ENCODE data around the gene NDUFS1.
"Not testable (repeated sequence)": the region's sequence is repeated elsewhere in the genome, so short reads cannot be mapped to it uniquely, and the experiment has no call there.

NDUFS1 gene

DNA sequence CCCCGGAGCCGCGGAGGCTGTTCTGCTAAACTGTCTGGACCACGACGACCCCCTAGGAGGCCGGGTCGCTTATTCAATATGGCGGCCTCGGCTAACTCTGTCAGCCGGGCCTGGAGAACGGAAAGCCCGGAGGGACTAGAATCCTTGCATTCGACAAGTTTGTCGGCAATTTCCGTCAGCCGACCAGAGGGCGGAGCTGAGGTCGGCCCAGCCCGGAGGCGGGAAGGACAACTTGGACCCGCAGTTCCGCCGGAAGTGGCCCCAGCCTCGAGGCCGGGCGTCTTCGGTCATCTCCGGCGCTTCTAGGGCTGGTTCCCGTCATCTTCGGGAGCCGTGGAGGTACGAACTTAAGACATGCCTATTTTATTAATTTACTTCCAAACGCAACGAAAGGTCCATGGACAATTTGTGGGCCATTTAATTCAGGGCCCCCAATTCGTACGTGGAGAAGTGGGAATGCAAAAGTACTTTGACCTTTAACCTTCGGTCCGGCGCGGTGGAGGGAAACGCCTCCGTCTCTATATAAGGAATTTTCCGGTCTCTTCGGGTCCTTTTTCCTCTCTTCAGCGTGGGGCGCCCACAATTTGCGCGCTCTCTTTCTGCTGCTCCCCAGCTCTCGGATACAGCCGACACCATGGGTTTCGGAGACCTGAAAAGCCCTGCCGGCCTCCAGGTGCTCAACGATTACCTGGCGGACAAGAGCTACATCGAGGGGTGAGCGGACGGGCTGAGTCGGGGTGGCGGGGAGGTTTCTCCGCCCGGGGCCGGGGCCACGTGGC lies at the start of gene NDUFS1, which contains the start of gene EEF1B2:
TSS of gene NDUFS1 (minus strand) at position 99 of the 779 bp plus-strand sequence. CDS start 5,766 bp downstream, outside the sequence.
TSS of gene EEF1B2 (plus strand) at position 550 of the 779 bp plus-strand sequence. CDS start at position 635, 85 bp downstream.
- Histone ChIP-seq H3K4me3 (ENCODE audit: low read depth, low read length) (peak within 1 kb of the TSS; percentile 91), H3K9me3 (ENCODE audit: severe bottlenecking) (no peaks in the 10 kb centered on the region), H3K27ac (peak within 1 kb of the TSS; percentile 94), H3K36me3 (peaks cover 62% of the 10 kb centered on the region), H3K27me3 (ENCODE audit: insufficient read depth, low read depth, severe bottlenecking) (no peaks in the 10 kb centered on the region)
- peak; percentile 97 for DNase-seq
- TF ChIP-seq, protein P1, sequence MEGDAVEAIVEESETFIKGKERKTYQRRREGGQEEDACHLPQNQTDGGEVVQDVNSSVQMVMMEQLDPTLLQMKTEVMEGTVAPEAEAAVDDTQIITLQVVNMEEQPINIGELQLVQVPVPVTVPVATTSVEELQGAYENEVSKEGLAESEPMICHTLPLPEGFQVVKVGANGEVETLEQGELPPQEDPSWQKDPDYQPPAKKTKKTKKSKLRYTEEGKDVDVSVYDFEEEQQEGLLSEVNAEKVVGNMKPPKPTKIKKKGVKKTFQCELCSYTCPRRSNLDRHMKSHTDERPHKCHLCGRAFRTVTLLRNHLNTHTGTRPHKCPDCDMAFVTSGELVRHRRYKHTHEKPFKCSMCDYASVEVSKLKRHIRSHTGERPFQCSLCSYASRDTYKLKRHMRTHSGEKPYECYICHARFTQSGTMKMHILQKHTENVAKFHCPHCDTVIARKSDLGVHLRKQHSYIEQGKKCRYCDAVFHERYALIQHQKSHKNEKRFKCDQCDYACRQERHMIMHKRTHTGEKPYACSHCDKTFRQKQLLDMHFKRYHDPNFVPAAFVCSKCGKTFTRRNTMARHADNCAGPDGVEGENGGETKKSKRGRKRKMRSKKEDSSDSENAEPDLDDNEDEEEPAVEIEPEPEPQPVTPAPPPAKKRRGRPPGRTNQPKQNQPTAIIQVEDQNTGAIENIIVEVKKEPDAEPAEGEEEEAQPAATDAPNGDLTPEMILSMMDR (IDR thresholded peaks at IDR 0.05; ENCODE audit: low read depth, low read length), result no peak

DNA sequence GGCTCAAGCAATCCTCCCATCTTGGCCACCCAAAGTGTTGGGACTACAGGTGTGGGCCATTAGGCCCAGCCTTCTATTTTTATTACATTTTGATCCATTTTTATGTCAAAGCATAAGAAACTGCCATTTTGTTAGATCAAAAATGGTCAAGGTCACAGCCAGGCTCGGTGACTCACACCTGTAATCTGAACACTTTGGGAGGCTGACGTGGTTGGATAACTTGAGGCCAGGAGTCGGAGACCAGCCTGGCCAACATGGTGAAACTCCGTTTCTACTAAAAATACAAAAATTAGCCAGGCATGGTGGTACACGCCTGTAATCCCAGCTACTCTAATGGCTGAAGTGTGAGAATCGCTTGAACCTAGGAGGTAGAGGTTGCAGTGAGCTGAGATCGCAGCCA lies 49.7 kb upstream of the NDUFS1 start:
- DNase-seq, result no peak
- no peaks in the 10 kb centered on the region for H3K9me3 ChIP-seq (ENCODE audit: severe bottlenecking)
- no peaks in the 10 kb centered on the region for H3K27me3 ChIP-seq (ENCODE audit: insufficient read depth, low read depth, severe bottlenecking)
- H3K36me3 ChIP-seq, result no peaks in the 10 kb centered on the region
- H3K4me3 ChIP-seq (ENCODE audit: low read depth, low read length), result no peak overlapping the region
- TF ChIP-seq, protein P1 (IDR thresholded peaks at IDR 0.05; ENCODE audit: low read depth, low read length), result no peak
- no peak overlapping the region for H3K27ac ChIP-seq

DNA sequence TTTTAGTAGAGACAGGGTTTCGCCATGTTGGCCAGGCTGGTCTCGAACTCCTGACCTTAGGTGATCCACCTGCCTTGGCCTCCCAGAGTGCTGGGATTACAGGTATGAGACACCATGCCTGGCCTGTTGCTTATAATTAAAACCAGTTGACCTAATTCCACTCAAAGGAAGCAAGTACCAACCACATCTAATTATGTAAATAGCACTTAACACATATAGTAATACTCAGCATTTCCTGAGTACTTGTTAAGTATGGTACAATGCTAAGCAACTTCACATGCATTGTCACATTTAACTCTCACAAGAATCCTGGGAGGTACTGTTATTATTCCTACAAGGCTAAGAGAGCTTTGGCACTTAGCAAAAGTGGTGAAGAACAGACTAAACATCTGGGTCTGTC lies 48.1 kb upstream of the NDUFS1 start:
- not testable (repeated sequence) for DNase-seq; H3K27me3 ChIP-seq (ENCODE audit: insufficient read depth, low read depth, severe bottlenecking); H3K36me3 ChIP-seq; H3K27ac ChIP-seq; H3K4me3 ChIP-seq (ENCODE audit: low read depth, low read length); H3K9me3 ChIP-seq (ENCODE audit: severe bottlenecking)

DNA sequence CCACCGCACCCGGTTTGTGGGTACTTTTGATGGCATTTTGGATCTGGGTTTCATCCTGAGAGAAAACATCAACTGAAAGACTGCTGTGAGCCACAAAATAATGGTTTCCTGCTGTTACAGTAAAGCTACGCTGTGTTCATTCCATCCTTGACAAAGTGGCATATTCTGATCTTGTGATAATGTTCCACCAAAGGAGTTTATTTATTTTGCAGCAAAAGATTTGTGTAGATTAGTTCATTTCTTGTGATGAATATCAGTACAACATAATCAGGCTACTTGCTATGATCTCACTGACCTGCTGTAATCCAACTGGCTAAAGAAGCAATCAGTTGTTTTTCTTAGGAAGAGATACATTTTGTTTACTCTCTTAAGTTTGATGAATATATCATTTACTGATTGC lies 45.5 kb upstream of the NDUFS1 start:
- TF ChIP-seq, protein P1 (IDR thresholded peaks at IDR 0.05; ENCODE audit: low read depth, low read length), result no peak
- no peak overlapping the region for H3K4me3 ChIP-seq (ENCODE audit: low read depth, low read length)

DNA sequence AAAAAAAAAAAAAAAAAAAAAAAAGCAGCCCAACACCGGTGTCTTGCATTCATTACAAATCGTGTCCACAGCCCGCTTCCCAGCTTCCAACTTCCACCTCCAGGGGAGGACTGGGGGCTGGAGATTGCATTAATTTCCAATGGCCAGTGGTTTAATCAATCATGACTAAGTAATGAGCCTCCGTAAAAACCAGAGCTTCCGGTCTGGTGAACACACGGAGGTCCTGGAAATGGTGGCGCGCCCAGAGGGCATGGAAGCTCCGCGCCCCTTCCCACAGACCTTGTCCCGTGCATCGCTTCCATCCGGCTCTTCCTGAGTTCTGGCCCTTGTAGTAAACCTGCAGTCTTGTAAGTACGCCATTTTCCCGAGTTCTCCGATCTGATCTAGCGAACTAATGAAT lies 44.1 kb upstream of the NDUFS1 start:
- Histone ChIP-seq H3K9me3 (ENCODE audit: severe bottlenecking) (no peaks in the 10 kb centered on the region), H3K4me3 (ENCODE audit: low read depth, low read length) (no peak overlapping the region), H3K36me3 (no peaks in the 10 kb centered on the region), H3K27ac (no peak overlapping the region), H3K27me3 (ENCODE audit: insufficient read depth, low read depth, severe bottlenecking) (no peaks in the 10 kb centered on the region)
- no peak for DNase-seq
- TF ChIP-seq, protein P1 (IDR thresholded peaks at IDR 0.05; ENCODE audit: low read depth, low read length), result no peak

More for the DNA sequence above, 45.5 kb upstream of the NDUFS1 start:
- Histone ChIP-seq H3K9me3 (ENCODE audit: severe bottlenecking) (no peaks in the 10 kb centered on the region), H3K27me3 (ENCODE audit: insufficient read depth, low read depth, severe bottlenecking) (no peaks in the 10 kb centered on the region), H3K27ac (no peak overlapping the region), H3K36me3 (no peaks in the 10 kb centered on the region)
- DNase-seq, result no peak

DNA sequence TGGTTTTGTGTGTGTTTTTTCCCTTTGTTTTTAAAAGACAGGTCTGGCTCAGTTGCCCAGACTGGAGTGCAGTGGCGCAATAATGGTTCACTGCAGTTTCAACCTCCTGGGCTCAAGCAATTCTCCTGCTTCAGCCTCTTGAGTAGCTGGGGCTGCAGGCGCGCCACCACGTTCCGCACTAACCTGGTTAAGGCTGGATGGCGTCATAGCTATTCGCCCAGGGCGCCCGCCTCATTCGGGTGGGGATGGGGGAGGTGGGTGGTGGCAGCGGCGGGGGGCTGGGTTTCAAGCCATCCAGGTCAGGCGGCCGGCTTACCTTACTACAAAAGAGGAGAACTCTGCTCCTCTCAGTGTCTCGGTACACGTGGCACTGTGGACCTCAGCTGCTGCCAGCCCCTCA lies 43.2 kb upstream of the NDUFS1 start:
- H3K27me3 ChIP-seq (ENCODE audit: insufficient read depth, low read depth, severe bottlenecking), result no peaks in the 10 kb centered on the region
- TF ChIP-seq, protein P1 (IDR thresholded peaks at IDR 0.05; ENCODE audit: low read depth, low read length), result no peak
- no peak overlapping the region for H3K4me3 ChIP-seq (ENCODE audit: low read depth, low read length)
- no peak overlapping the region for H3K27ac ChIP-seq
- no peak for DNase-seq
- no peaks in the 10 kb centered on the region for H3K9me3 ChIP-seq (ENCODE audit: severe bottlenecking)
- no peaks in the 10 kb centered on the region for H3K36me3 ChIP-seq

All from WERI-Rb-1 (cell line).